PC-9 (cell line): ENCODE measurements around the gene NEB.

Source experiments
- CTCF ChIP-seq: fragments of 200-600 bp; sonication (generic); conservative IDR thresholded peaks from 2 replicates; pipeline ENCODE4 v1.6.1; 2017; ENCODE audit warnings: mixed run types, antibody characterized with exemption, mild to moderate bottlenecking, moderate library complexity
- EZH2 ChIP-seq: fragments of 200-600 bp; sonication (generic); IDR thresholded peaks from 2 replicates; pipeline ENCODE4 v1.8.0; 2017; ENCODE audit warnings: antibody characterized with exemption, low read depth

GRCh38 chr2:151526572-151527090 is 207.6 kb downstream of the NEB start:
- TF ChIP-seq CTCF (no peak), EZH2 (no peak)
